CD14-positive monocyte (primary cell): Measurements from ENCODE around the gene GMCL2. TPM values are rescaled to one million over a fixed set of nuclear protein-coding genes. Genes with fewer than 3 reads are reported as not detected.

ENCODE experiments used
- DNase-seq, 3 donors: peaks; one replicate each; pipeline ENCODE4 v3.0.0-alpha.2; 2011 to 2022
- H2AFZ ChIP-seq: 2 replicates; pipeline ENCODE4 v1.6.0; 2012; ENCODE audit warnings: mild to moderate bottlenecking, low read depth, low read length, inconsistent platforms; ENCODE audit not compliant: insufficient read depth, poor library complexity, severe bottlenecking
- H3K27ac ChIP-seq, 2 donors: 1 replicate in 1 of 2; 2 replicates in 1 of 2; pipeline ENCODE4 v1.5.1; 2012 to 2013; ENCODE audit warnings: low read length in 2 of 2, control low read depth in 1 of 2, inconsistent platforms in 1 of 2, low read depth in 1 of 2, mild to moderate bottlenecking in 1 of 2
- H3K27me3 ChIP-seq, 2 donors: one replicate each; pipeline versions ENCODE4 v1.6.0 to v1.6.1; 2011 to 2013; ENCODE audit warnings: low read length in 2 of 2; ENCODE audit not compliant: control insufficient read depth in 2 of 2, insufficient read depth in 2 of 2
- H3K36me3 ChIP-seq, 2 donors: replicated peaks in 1 of 2; 1 replicate in 1 of 2; 2 replicates in 1 of 2; pipeline versions ENCODE4 v1.5.1 to v1.6.1; 2012 to 2013; ENCODE audit warnings: low read length in 2 of 2, control low read depth in 1 of 2, inconsistent platforms in 1 of 2, mild to moderate bottlenecking in 1 of 2; ENCODE audit not compliant: insufficient read depth in 2 of 2, control insufficient read depth in 1 of 2
- H3K4me1 ChIP-seq, 2 donors: 1 replicate in 1 of 2; 2 replicates in 1 of 2; pipeline versions ENCODE4 v1.5.1 to v1.6.1; 2012 to 2013; ENCODE audit warnings: low read length in 2 of 2, control low read depth in 1 of 2, inconsistent platforms in 1 of 2, mild to moderate bottlenecking in 1 of 2, moderate library complexity in 1 of 2; ENCODE audit not compliant: insufficient read depth in 2 of 2, control insufficient read depth in 1 of 2
- H3K4me2 ChIP-seq: replicated peaks from 2 replicates; pipeline ENCODE3; 2012; ENCODE audit warnings: low read length, moderate library complexity, mild to moderate bottlenecking; ENCODE audit not compliant: poor library complexity, severe bottlenecking; ENCODE audit errors: extremely low read depth
- H3K4me3 ChIP-seq, 3 experiments: fragments of 200-600 bp in 1 of 3; sonication (generic) in 1 of 3; replicated peaks in 1 of 3; 1 replicate in 2 of 3; 2 replicates in 1 of 3; pipeline ENCODE4 v1.5.1; 2011 to 2013; ENCODE audit warnings: low read length in 3 of 3, mild to moderate bottlenecking in 3 of 3, control low read depth in 2 of 3, low read depth in 2 of 3, inconsistent platforms in 1 of 3, moderate library complexity in 1 of 3
- H3K79me2 ChIP-seq: 2 replicates; pipeline ENCODE4 v1.6.0; 2012; ENCODE audit warnings: mild to moderate bottlenecking, control low read depth, inconsistent platforms, low read length, moderate library complexity; ENCODE audit not compliant: insufficient read depth
- H3K9ac ChIP-seq: 2 replicates; pipeline ENCODE4 v1.6.0; 2017; ENCODE audit warnings: low read length, mild to moderate bottlenecking; ENCODE audit not compliant: insufficient read depth, poor library complexity, severe bottlenecking
- H3K9me3 ChIP-seq, 2 donors: replicated peaks in 1 of 2; 1 replicate in 1 of 2; 2 replicates in 1 of 2; pipeline versions ENCODE4 v1.5.1 to v1.6.1; 2012 to 2013; ENCODE audit warnings: low read length in 2 of 2, control low read depth in 1 of 2; ENCODE audit not compliant: control insufficient read depth in 1 of 2, insufficient read depth in 1 of 2
- H4K20me1 ChIP-seq: 2 replicates; pipeline ENCODE4 v1.6.0; 2012; ENCODE audit warnings: mild to moderate bottlenecking, low read length, control low read depth, moderate library complexity; ENCODE audit not compliant: insufficient read depth
- H3K27ac Mint-ChIP-seq, 7 donors: one replicate each; pipeline ENCODE4 v1.8.0; 2020; ENCODE audit warnings: mild to moderate bottlenecking in 7 of 7, mixed read lengths in 7 of 7, moderate library complexity in 6 of 7, inconsistent platforms in 2 of 7
- H3K27me3 Mint-ChIP-seq, 3 donors: one replicate each; pipeline ENCODE4 v1.8.0; 2021 to 2022; ENCODE audit warnings: low read depth in 3 of 3, mild to moderate bottlenecking in 3 of 3, mixed read lengths in 3 of 3, moderate library complexity in 3 of 3, inconsistent platforms in 1 of 3
- H3K36me3 Mint-ChIP-seq, 2 donors: one replicate each; pipeline ENCODE4 v1.8.0; 2020; ENCODE audit warnings: mixed read lengths in 2 of 2, inconsistent platforms in 1 of 2, mild to moderate bottlenecking in 1 of 2
- H3K4me1 Mint-ChIP-seq: one replicate; pipeline ENCODE4 v1.8.0; 2020; ENCODE audit warnings: mild to moderate bottlenecking, mixed read lengths
- H3K4me3 Mint-ChIP-seq, 2 donors: one replicate each; pipeline ENCODE4 v1.8.0; 2020; ENCODE audit warnings: mild to moderate bottlenecking in 2 of 2, mixed read lengths in 2 of 2, moderate library complexity in 1 of 2
- H3K9me3 Mint-ChIP-seq, 7 donors: one replicate each; pipeline ENCODE4 v1.8.0; 2020 to 2022; ENCODE audit warnings: mixed read lengths in 7 of 7, mild to moderate bottlenecking in 6 of 7, moderate library complexity in 6 of 7, inconsistent platforms in 2 of 7
- WGBS: methylation state at CpG from one replicate; pipeline ENCODE4 v1.1.5; 2013; ENCODE audit warnings: missing lambda C conversion rate; ENCODE audit not compliant: insufficient coverage; 5-methylcytosine and 5-hydroxymethylcytosine counted together
- intact Hi-C, 2 donors: fragments of 100-400 bp; cut with micrococcal nuclease; formaldehyde crosslinking; loops; one replicate each; pipeline versions ENCODE4 v1.15.0 to v1.15.1; 2023
- polyA plus RNA-seq, 3 donors: library from polyadenylated mRNA; depleted of rRNA in 1 of 3; unstranded in 2 of 3; stranded (reverse) in 1 of 3; fragments of 300-500 nt in 2 of 3; fragments of >200 nt in 1 of 3; fragmentation: Illumina TruSeq in 2 of 3; gene quantifications; 1 replicate in 2 of 3; 2 replicates in 1 of 3; pipeline ENCODE4 v1.2.3, GENCODE V29; 2012 to 2021
- TF ChIP-seq, protein P1 (sequence below): fragments of 200-600 bp; IDR thresholded peaks from one replicate; pipeline ENCODE4 v1.8.0; 2022; ENCODE audit warnings: antibody characterized with exemption, mild to moderate bottlenecking

GMCL2 gene
- polyA plus RNA-seq, 3 donors = not detected

DNA sequence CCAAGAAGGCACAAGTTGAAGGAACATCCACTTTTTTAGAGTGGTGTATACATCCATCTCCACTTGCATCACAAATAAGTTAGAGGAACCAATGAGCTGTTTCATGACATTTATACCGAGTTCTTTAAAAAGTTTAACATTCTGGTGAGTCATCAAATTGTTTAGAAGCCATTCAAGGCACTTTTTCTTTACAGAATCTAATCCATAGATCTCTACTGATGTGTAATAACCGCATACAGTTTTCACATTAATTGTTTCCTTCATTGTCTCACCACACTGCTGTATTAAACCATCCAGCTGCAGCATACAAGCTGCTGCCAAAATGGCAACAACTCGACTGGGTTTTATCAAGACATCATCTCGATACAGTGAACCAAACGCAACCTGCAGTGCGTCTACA lies 744 bp downstream of the GMCL2 start:
- no peak overlapping the region for H3K4me2 ChIP-seq
- H2AFZ ChIP-seq = no peak overlapping the region
- H3K4me3 Mint-ChIP-seq = no peak overlapping the region

GRCh38 chr5:178182158-178182876 lies 4.9 kb downstream of the GMCL2 start:
- DNase-seq = peak; percentile 21 to 41 (median 33)
- Mint-ChIP-seq H3K36me3 (no peaks in the 10 kb centered on the region), H3K27me3 (peaks cover 0 to 2% (median 0%) of the 10 kb centered on the region in 3 donors), H3K4me1 (peaks cover 23% of the 10 kb centered on the region), H3K9me3 (peaks cover 0 to 5% (median 1%) of the 10 kb centered on the region in 7 donors), H3K4me3 (peak overlapping the region in 1 of 2 donors; percentile 59), H3K27ac (peak overlapping the region in 5 of 7 donors; percentile 43 to 75 (median 60))
- Histone ChIP-seq H2AFZ (no peak overlapping the region), H3K4me3 (no peak overlapping the region), H3K9me3 (no peaks in the 10 kb centered on the region), H3K27ac (peak overlapping the region in 1 of 2 donors; percentile 28), H3K79me2 (no peaks in the 10 kb centered on the region), H3K36me3 (no peaks in the 10 kb centered on the region), H3K4me2 (no peak overlapping the region), H3K27me3 (no peaks in the 10 kb centered on the region), H3K4me1 (peaks cover 13 to 22% of the 10 kb centered on the region in 2 donors), H4K20me1 (no peaks in the 10 kb centered on the region), H3K9ac (no peak overlapping the region)
- 0% methylated on average over 4 of the region's 4 CpGs for WGBS
- TF ChIP-seq, protein P1, sequence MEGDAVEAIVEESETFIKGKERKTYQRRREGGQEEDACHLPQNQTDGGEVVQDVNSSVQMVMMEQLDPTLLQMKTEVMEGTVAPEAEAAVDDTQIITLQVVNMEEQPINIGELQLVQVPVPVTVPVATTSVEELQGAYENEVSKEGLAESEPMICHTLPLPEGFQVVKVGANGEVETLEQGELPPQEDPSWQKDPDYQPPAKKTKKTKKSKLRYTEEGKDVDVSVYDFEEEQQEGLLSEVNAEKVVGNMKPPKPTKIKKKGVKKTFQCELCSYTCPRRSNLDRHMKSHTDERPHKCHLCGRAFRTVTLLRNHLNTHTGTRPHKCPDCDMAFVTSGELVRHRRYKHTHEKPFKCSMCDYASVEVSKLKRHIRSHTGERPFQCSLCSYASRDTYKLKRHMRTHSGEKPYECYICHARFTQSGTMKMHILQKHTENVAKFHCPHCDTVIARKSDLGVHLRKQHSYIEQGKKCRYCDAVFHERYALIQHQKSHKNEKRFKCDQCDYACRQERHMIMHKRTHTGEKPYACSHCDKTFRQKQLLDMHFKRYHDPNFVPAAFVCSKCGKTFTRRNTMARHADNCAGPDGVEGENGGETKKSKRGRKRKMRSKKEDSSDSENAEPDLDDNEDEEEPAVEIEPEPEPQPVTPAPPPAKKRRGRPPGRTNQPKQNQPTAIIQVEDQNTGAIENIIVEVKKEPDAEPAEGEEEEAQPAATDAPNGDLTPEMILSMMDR = no peak
- intact Hi-C loops = no loop called here

More for the DNA sequence above, 744 bp downstream of the GMCL2 start:
- Mint-ChIP-seq H3K27ac (no peak overlapping the region), H3K36me3 (no peaks in the 10 kb centered on the region), H3K27me3 (peaks cover 1 to 6% (median 4%) of the 10 kb centered on the region in 3 donors), H3K4me1 (peaks cover 23% of the 10 kb centered on the region), H3K9me3 (no peaks in the 10 kb centered on the region)
- peaks cover 13 to 22% of the 10 kb centered on the region in 2 donors for H3K4me1 ChIP-seq
- H3K27ac ChIP-seq = no peak overlapping the region
- H3K4me3 ChIP-seq = no peak overlapping the region
- no peaks in the 10 kb centered on the region for H3K36me3 ChIP-seq
- H3K9me3 ChIP-seq = no peaks in the 10 kb centered on the region
- no peaks in the 10 kb centered on the region for H3K79me2 ChIP-seq
- H4K20me1 ChIP-seq = no peaks in the 10 kb centered on the region
- H3K9ac ChIP-seq = no peak overlapping the region
- TF ChIP-seq, protein P1 = no peak
- 84% methylated on average over 5 of the region's 6 CpGs for WGBS
- intact Hi-C loops = no loop called here
- no peaks in the 10 kb centered on the region for H3K27me3 ChIP-seq
- DNase-seq = no peak
